K562 (cell line): Measurements from ENCODE around the gene CERS2. TPM values are rescaled to one million over a fixed set of nuclear protein-coding genes. Genes with fewer than 3 reads are reported as not detected.

Experiments used
- EP300 ChIP-seq: IDR thresholded peaks from 2 replicates; pipeline ENCODE4 v1.6.1; 2012; ENCODE audit warnings: low read length, improper control_type of control experiment
- EP400 ChIP-seq: fragments of 450-650 bp; IDR thresholded peaks from 2 replicates; pipeline ENCODE4 v1.6.1; 2017; ENCODE audit warnings: antibody characterized with exemption, mild to moderate bottlenecking, moderate library complexity
- HLTF ChIP-seq: fragments of 450-650 bp; IDR thresholded peaks from 2 replicates; pipeline ENCODE4 v1.6.1; 2016
- KDM5B ChIP-seq: fragments of 200-600 bp; sonication (generic); IDR thresholded peaks from 2 replicates; pipeline ENCODE4 v1.6.1; 2012; ENCODE audit warnings: low read depth, mild to moderate bottlenecking, moderate library complexity, low read length, control low read depth, inconsistent platforms; ENCODE audit not compliant: insufficient replicate concordance
- L3MBTL2 ChIP-seq: fragments of 450-650 bp; IDR thresholded peaks from 2 replicates; pipeline ENCODE4 v1.6.1; 2016; ENCODE audit warnings: mild to moderate bottlenecking, moderate library complexity
- MAFG ChIP-seq: fragments of 450-650 bp; conservative IDR thresholded peaks from 2 replicates; pipeline ENCODE4 v1.6.1; 2016; ENCODE audit warnings: missing genetic modification characterization, missing compliant biosample characterization
- POLR2AphosphoS5 ChIP-seq: IDR thresholded peaks from 2 replicates; pipeline ENCODE4 v1.6.1; 2011; ENCODE audit warnings: mild to moderate bottlenecking, low read depth, low read length, moderate library complexity; ENCODE audit not compliant: control insufficient read depth, insufficient read depth
- POLR2G ChIP-seq: fragments of 200-400 bp; formaldehyde crosslinking; IDR thresholded peaks from 2 replicates; pipeline ENCODE4 v1.6.1; 2017; ENCODE audit warnings: low read depth, mild to moderate bottlenecking, antibody characterized with exemption, low read length, moderate library complexity
- PRDM10 ChIP-seq: fragments of 450-650 bp; IDR thresholded peaks from 2 replicates; pipeline ENCODE4 v1.6.1; 2018; ENCODE audit not compliant: partially characterized antibody
- RFX7 ChIP-seq: fragments of 250-450 bp; sonication (Bioruptor Pico); IDR thresholded peaks from 2 replicates; pipeline ENCODE4 v1.5.1; 2021; ENCODE audit warnings: mild to moderate bottlenecking
- TBL1XR1 ChIP-seq, 2 experiments: IDR thresholded peaks; 2 replicates each; pipeline ENCODE4 v1.6.1; 2012; ENCODE audit warnings: improper control_type of control experiment in 2 of 2, low read length in 2 of 2, mild to moderate bottlenecking in 1 of 2
- TFAP4 ChIP-seq: sonication (generic); formaldehyde crosslinking; IDR thresholded peaks from 2 replicates; pipeline ENCODE4 v1.8.0; 2022; ENCODE audit warnings: missing genetic modification reagents, mild to moderate bottlenecking, moderate library complexity, borderline replicate concordance
- ZBTB11 ChIP-seq, 3 experiments: fragments of 200-800 bp in 1 of 3; fragments of 250-450 bp in 1 of 3; fragments of 450-650 bp in 1 of 3; sonication (Bioruptor Pico) in 1 of 3; sonication (Bioruptor generic) in 1 of 3; formaldehyde crosslinking in 1 of 3; IDR thresholded peaks; 2 replicates each; pipeline versions ENCODE4 v1.6.1 to v1.8.0; 2016 to 2022; ENCODE audit warnings: mild to moderate bottlenecking in 2 of 3, missing genetic modification characterization in 2 of 3, missing compliant biosample characterization in 1 of 3, moderate library complexity in 1 of 3
- ZBTB17 ChIP-seq: fragments of 450-650 bp; formaldehyde crosslinking; IDR thresholded peaks from 2 replicates; pipeline ENCODE4 v1.4.0; 2020; ENCODE audit warnings: mild to moderate bottlenecking
- ZBTB7A ChIP-seq: IDR thresholded peaks from 2 replicates; pipeline ENCODE4 v1.6.1; 2011; ENCODE audit warnings: low read depth, mild to moderate bottlenecking, low read length, moderate library complexity, borderline replicate concordance; ENCODE audit not compliant: control insufficient read depth
- ZC3H8 ChIP-seq: fragments of 450-650 bp; IDR thresholded peaks from 2 replicates; pipeline ENCODE4 v1.6.1; 2017
- ZFP91 ChIP-seq: sonication (generic); formaldehyde crosslinking; IDR thresholded peaks from 2 replicates; pipeline ENCODE4 v1.8.0; 2022; ENCODE audit warnings: mild to moderate bottlenecking, missing genetic modification reagents
- ZNF431 ChIP-seq: sonication (generic); formaldehyde crosslinking; IDR thresholded peaks from 2 replicates; pipeline ENCODE4 v1.8.0; 2022; ENCODE audit warnings: mild to moderate bottlenecking, missing genetic modification reagents
- polyA plus RNA-seq, 8 experiments: library from polyadenylated mRNA; depleted of rRNA in 4 of 8; stranded (reverse) in 5 of 8; unstranded in 3 of 8; fragments of >200 nt; fragmentation: Nextera tagmentation in 2 of 8; fragmentation: Illumina TruSeq in 1 of 8; extraction: Ambion mirVana in 2 of 8; extraction: Trizol in 1 of 8; gene quantifications; 2 replicates each; pipeline versions ENCODE4 v1.2.1 to v1.2.3, GENCODE V29; 2011 to 2014; ENCODE audit warnings: inconsistent platforms in 1 of 8, missing spikeins in 1 of 8
- total RNA-seq, 7 experiments: library from RNA; depleted of rRNA in 6 of 7; stranded (reverse); fragments of >200 nt in 6 of 7; fragmentation: Illumina TruSeq in 2 of 7; extraction: Trizol in 2 of 7; gene quantifications; 2 replicates each; pipeline versions ENCODE4 v1.2.1 to v1.2.3, GENCODE V29; 2011 to 2021; ENCODE audit warnings: low replicate concordance in 1 of 7

The CERS2 gene
- total and polyA plus RNA-seq, 9 of the 15 experiments (the other 6 are each of a cell fraction or from before 2014, with no cell fraction given), result 23.4 to 295 (median 132) TPM

GRCh38 chr1:150999051-150999674 is 24.5 kb upstream of the CERS2 start (continued):
- TF ChIP-seq ZC3H8, result no peak
- TF ChIP-seq KDM5B, result peak; percentile 59
- TF ChIP-seq L3MBTL2, result peak; percentile 72
- TF ChIP-seq POLR2AphosphoS5, result 0 out of 2 replicates have a peak, but pooled peaks have one; percentile 31
- TF ChIP-seq ZNF431 (CRISPR knock-in tag), result no peak
- TF ChIP-seq ZBTB7A, result peak; percentile 62; the same call in 1 of the 2 replicates
- TF ChIP-seq TBL1XR1 (IDR thresholded peaks at IDR 0.05; ENCODE audit: low read length in 2 of 2), result no peak
- peak; percentile 97 for TF ChIP-seq MAFG
- TF ChIP-seq PRDM10, result peak; percentile 36
- peak; percentile 53 for TF ChIP-seq POLR2G
- TF ChIP-seq EP400, result peak; percentile 49
- TF ChIP-seq ZFP91 (CRISPR knock-in tag), result no peak
- TF ChIP-seq HLTF, result no peak
- 0 out of 2 replicates have a peak, but pooled peaks have one; percentile 14 for TF ChIP-seq ZBTB17 (CRISPR knock-in tag)
- no peak for TF ChIP-seq ZBTB11 (CRISPR knock-in tag; IDR thresholded peaks at IDR 0.05)
- peak; percentile 32 for TF ChIP-seq EP300
- peak; percentile 98 for TF ChIP-seq TFAP4 (CRISPR knock-in tag)
- TF ChIP-seq RFX7 (CRISPR knock-in tag), result no peak
